SJSA1 (cell line): ENCODE data around the gene ZFP1. TPM values are rescaled to one million over a fixed set of nuclear protein-coding genes. Genes with fewer than 3 reads are reported as not detected.
"Not testable (repeated sequence)": the region's sequence is repeated elsewhere in the genome, so short reads cannot be mapped to it uniquely, and the experiment has no call there.

Experiments
- DNase-seq, 2 experiments: peaks; one replicate each; pipeline ENCODE4 v3.0.0-alpha.2; 2015 to 2020; ENCODE audit warnings: low spot score in 2 of 2, low read depth in 1 of 2
- H3K27ac ChIP-seq: fragments of 250-450 bp; sonication (Bioruptor Pico); 2 replicates; pipeline ENCODE4 v1.5.1; 2020; ENCODE audit warnings: mild to moderate bottlenecking, moderate library complexity
- H3K27me3 ChIP-seq: fragments of 250-450 bp; sonication (Bioruptor Pico); replicated peaks from 2 replicates; pipeline ENCODE4 v1.5.1; 2020; ENCODE audit warnings: mild to moderate bottlenecking, moderate library complexity
- H3K36me3 ChIP-seq: fragments of 250-450 bp; sonication (Bioruptor Pico); 2 replicates; pipeline ENCODE4 v1.5.1; 2020; ENCODE audit warnings: mild to moderate bottlenecking
- H3K4me1 ChIP-seq: fragments of 250-450 bp; sonication (Bioruptor Pico); replicated peaks from 2 replicates; pipeline ENCODE4 v1.6.1; 2021; ENCODE audit warnings: mild to moderate bottlenecking
- H3K4me3 ChIP-seq: fragments of 250-450 bp; sonication (Bioruptor Pico); 2 replicates; pipeline ENCODE4 v1.5.1; 2020; ENCODE audit warnings: mild to moderate bottlenecking
- H3K9me3 ChIP-seq: fragments of 250-450 bp; sonication (Bioruptor Pico); replicated peaks from 2 replicates; pipeline ENCODE4 v1.5.1; 2020; ENCODE audit warnings: mild to moderate bottlenecking
- total RNA-seq: library from RNA; depleted of rRNA; stranded (reverse); fragments of >200 nt; shearing (Covaris generic); gene quantifications from 2 replicates; pipeline ENCODE4 v1.2.3, GENCODE V29; 2014

Gene ZFP1
- total RNA-seq, 1 experiment from 2014 or later, result 13.9 TPM

- DNase-seq, result no peak
- Histone ChIP-seq H3K27me3 (no peaks in the 10 kb centered on the region), H3K9me3 (no peaks in the 10 kb centered on the region), H3K36me3 (no peaks in the 10 kb centered on the region), H3K27ac (no peak within 1 kb of the TSS), H3K4me3 (no peak within 1 kb of the TSS), H3K4me1 (no peaks in the 10 kb centered on the region)
These were observed 58.6 kb downstream of the ZFP1 start, which contains the start of gene CTRB2 for GRCh38 chr16:75206749-75207451. CTRB2 (minus strand) TSS chr16:75207161; CDS start chr16:75207141, 20 bp downstream.

DNA sequence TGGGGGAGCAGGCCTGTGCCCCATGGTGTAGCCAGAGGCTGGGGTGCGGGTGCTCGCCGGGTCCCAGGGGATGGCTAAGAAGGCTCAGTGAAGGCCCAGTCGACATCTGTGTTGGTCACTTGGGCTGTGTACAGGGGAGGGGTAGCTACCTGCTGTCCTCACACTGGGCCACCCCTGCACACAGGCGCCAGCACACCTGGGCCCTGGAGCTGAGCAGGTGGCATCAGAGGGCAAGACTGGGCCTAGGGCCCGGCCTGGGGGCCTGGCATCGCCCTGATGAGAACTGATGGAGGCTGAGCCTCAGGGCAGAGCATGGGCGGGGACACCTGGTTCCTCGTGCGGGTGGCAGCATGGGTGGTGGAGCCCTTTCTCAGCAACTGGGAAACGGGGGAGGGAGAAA lies 59.5 kb downstream of the ZFP1 start:
- H3K4me3 ChIP-seq, result no peak overlapping the region

DNA sequence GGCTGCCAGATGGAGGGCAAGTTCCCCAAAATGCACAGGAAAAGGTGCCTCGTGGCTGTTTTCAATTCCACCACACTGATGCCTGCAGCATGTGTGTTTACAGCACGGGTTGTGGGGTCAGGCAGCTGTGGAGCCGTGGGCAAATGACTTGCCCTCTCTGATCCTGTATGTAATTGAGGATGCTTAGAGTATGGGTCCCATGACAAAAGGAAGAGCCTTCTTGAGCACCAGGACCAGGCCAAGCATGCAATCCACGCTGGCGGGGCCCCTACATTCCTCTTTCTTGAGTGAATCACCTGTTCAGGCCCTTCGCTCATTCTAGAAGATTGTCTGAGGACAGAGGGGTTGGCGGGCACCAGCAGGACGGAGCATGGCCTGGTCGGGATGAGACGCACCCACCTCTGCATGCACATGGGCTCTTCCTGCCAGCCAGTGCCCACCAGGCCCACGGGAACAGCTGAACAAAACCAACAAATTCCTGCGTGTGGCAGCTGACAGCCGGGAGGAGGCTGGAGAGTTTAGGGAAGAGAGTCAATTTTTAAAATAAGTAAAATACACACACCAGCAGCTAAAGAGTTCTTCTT lies 60.0 kb downstream of the ZFP1 start:
- Histone ChIP-seq H3K9me3 (no peaks in the 10 kb centered on the region), H3K4me3 (no peak overlapping the region), H3K27me3 (no peaks in the 10 kb centered on the region), H3K4me1 (no peaks in the 10 kb centered on the region), H3K27ac (no peak overlapping the region), H3K36me3 (no peaks in the 10 kb centered on the region)
- DNase-seq, result no peak

More for the DNA sequence above, 59.5 kb downstream of the ZFP1 start:
- Histone ChIP-seq H3K9me3 (no peaks in the 10 kb centered on the region), H3K36me3 (no peaks in the 10 kb centered on the region), H3K4me1 (no peaks in the 10 kb centered on the region), H3K27me3 (no peaks in the 10 kb centered on the region), H3K27ac (no peak overlapping the region)
- DNase-seq, result no peak

GRCh38 chr16:75208861-75209505 lies 60.7 kb downstream of the ZFP1 start:
- no peaks in the 10 kb centered on the region for H3K36me3 ChIP-seq
- H3K9me3 ChIP-seq, result no peaks in the 10 kb centered on the region
- H3K27ac ChIP-seq, result no peak overlapping the region
- no peak for DNase-seq
- H3K4me3 ChIP-seq, result no peak overlapping the region
- H3K4me1 ChIP-seq, result no peaks in the 10 kb centered on the region
- H3K27me3 ChIP-seq, result no peaks in the 10 kb centered on the region

GRCh38 chr16:75209514-75209913 lies 61.2 kb downstream of the ZFP1 start:
- not testable (repeated sequence) for DNase-seq, H3K4me3 ChIP-seq, H3K9me3 ChIP-seq, H3K27ac ChIP-seq, H3K27me3 ChIP-seq, H3K4me1 ChIP-seq, H3K36me3 ChIP-seq

DNA sequence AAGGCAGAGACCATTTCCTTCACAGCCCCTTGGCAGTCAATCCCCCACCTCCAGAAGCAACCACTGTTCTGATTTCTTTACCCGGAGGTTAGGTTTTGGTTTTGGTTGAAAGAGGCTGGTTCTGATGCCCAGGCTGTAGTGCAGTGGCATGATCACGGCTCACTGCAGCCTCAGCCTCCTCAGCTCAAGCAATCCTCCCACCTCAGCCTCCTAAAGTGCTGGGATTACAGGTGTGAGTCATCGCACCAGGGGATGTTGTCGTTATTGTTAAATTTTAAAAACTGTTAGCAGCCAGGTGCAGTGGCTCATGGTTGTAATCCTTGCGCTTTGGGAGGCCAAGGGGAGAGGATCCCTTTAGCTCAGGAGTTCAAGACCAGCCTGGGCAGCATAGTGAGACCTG lies 61.6 kb downstream of the ZFP1 start:
- Histone ChIP-seq H3K4me1 (no peaks in the 10 kb centered on the region), H3K4me3 (no peak overlapping the region), H3K36me3 (no peaks in the 10 kb centered on the region), H3K27me3 (no peaks in the 10 kb centered on the region), H3K27ac (no peak overlapping the region), H3K9me3 (no peaks in the 10 kb centered on the region)
- DNase-seq, result no peak

DNA sequence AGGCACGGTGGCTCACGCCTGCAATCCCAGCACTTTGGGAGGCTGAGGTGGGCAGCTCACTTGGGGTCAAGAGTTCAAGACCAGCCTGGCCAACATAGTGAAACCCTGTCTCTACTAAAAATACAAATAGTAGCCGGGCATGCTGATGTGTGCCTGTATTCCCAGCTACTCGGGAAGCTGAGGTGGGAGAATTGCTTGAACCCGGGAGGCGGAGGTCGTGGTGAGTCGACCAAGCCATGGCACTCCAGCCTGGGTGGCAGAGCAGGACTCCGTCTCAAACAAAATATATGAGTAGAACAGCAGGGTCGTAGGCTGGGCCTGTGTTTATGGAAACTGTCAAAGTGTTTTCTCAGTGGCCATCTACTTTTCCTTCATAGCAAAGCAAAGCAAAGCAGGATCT lies 63.0 kb downstream of the ZFP1 start:
- H3K4me3 ChIP-seq, H3K36me3 ChIP-seq, H3K27ac ChIP-seq, DNase-seq, H3K4me1 ChIP-seq, H3K27me3 ChIP-seq, H3K9me3 ChIP-seq: not testable (repeated sequence)

DNA sequence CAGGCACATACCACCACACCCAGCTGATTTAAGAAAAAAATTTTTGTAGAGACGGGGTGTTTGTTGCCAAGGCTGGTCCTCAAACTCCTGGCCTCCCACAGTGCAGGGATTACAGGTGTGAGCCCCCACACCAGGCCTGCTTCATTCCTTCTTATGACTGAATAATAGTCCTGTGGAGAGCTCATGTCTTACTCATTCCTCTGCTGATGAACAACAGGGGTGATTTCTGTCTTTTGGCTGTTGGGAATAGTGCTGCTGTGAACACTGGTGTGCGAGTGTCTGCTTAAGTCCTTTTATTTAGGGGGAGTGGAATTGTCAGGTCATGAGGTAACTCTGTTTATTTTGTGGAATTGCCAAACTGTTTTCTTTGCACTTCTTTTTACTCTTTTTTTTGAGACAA lies 67.8 kb downstream of the ZFP1 start:
- DNase-seq, result no peak
- Histone ChIP-seq H3K9me3 (no peaks in the 10 kb centered on the region), H3K36me3 (no peaks in the 10 kb centered on the region), H3K4me3 (no peak overlapping the region), H3K4me1 (no peaks in the 10 kb centered on the region), H3K27me3 (no peaks in the 10 kb centered on the region), H3K27ac (no peak overlapping the region)

DNA sequence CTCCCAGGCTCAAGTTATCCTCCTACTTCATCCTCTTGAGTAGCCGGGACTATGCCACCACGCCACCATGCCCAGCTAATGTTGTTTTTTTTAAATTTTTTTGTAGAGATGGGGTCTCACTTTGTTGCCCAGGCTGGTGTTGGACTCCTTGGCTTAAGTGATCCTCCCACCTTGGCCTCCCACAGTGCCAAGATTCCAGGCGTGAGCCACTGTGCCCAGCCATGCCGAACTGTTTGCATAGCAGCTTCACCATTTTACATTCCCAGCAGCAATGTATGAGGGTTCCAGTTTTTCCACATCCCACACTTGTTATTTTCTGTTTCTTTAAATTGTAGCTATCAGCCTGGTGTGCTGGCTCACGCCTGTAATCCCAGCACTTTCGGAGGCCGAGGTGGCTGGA lies 68.3 kb downstream of the ZFP1 start:
- no peak overlapping the region for H3K27ac ChIP-seq
- no peaks in the 10 kb centered on the region for H3K9me3 ChIP-seq
- no peak overlapping the region for H3K4me3 ChIP-seq
- H3K27me3 ChIP-seq, result no peaks in the 10 kb centered on the region
- DNase-seq, result no peak
- no peaks in the 10 kb centered on the region for H3K36me3 ChIP-seq
- H3K4me1 ChIP-seq, result no peaks in the 10 kb centered on the region

DNA sequence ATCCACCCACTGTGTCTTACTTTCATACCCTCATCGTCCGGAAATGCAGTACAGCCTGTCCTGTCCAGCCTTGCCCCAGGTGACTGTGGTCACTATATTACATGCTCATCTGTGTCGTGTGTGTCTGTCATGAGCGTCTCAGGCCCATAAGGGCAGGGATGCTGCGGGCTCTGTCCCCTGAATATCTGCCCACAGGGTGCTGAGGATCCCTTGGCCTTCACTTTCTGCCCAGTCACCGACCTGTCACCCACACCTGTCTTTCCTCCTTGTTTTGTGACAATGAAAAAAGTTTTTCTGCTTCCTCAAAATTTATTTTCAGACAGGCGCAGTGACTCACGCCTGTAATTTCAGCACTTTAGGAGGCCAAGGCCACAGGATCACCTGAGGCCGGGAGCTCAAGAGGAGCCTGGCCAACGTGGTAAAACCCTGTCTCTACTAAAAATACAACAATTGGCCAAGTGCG lies 69.1 kb downstream of the ZFP1 start:
- Histone ChIP-seq H3K9me3 (no peaks in the 10 kb centered on the region), H3K27ac (no peak overlapping the region), H3K27me3 (no peaks in the 10 kb centered on the region), H3K4me3 (no peak overlapping the region), H3K4me1 (no peaks in the 10 kb centered on the region), H3K36me3 (no peaks in the 10 kb centered on the region)
- no peak for DNase-seq

DNA sequence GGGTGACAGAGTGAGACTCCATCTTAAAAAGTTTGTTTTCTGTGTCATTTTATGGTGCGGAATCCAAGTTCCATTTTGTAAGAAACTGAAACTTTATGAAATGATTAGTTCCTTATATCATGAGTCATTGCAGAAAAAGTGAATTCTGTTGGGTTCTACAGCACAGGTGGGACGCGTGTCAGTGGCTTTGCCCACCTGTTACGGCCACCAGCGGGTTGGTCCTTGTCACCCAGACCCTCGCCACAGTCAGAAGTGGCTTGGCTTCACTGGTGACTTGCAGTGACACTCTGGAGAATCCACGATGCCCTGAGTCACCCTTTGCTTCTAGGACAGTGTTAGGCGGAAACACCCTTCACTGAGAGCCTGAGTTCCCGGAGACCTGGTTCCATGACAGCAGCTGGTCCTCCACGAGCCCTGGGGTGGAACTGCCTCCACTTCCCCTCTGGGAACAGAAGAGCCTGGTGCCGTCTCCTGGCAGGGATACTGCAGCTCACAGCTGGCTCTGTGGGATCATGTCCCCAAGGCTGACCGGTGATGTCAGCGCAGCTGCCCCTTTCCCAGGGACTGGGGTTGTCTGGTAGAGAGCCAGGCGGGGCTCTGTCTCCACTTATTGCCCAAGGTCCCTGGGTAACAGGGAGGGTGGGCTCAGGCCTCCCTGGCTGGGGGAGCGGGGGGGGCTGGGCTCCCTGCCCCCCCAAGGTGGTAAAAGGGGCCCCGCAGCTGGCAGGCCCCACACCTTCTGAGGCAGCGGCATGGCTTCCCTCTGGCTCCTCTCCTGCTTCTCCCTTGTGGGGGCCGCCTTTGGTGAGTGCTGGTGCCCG lies 70.1 kb downstream of the ZFP1 start, which contains the start of gene CTRB1:
CTRB1 (plus strand) TSS at position 733 of the 821 bp plus-strand sequence; CDS start at position 753, 20 bp downstream.
- DNase-seq, result no peak
- Histone ChIP-seq H3K4me1 (no peaks in the 10 kb centered on the region), H3K36me3 (no peaks in the 10 kb centered on the region), H3K27ac (no peak within 1 kb of the TSS), H3K27me3 (no peaks in the 10 kb centered on the region), H3K4me3 (no peak within 1 kb of the TSS), H3K9me3 (no peaks in the 10 kb centered on the region)

GRCh38 chr16:75219088-75219487 lies 70.8 kb downstream of the ZFP1 start:
- Histone ChIP-seq H3K9me3 (no peaks in the 10 kb centered on the region), H3K4me1 (no peaks in the 10 kb centered on the region), H3K36me3 (no peaks in the 10 kb centered on the region), H3K4me3 (no peak overlapping the region), H3K27me3 (peaks cover 1% of the 10 kb centered on the region), H3K27ac (no peak overlapping the region)
- DNase-seq, result no peak

- Histone ChIP-seq H3K27me3 (peaks cover 4% of the 10 kb centered on the region), H3K9me3 (no peaks in the 10 kb centered on the region), H3K36me3 (no peaks in the 10 kb centered on the region), H3K4me3 (no peak overlapping the region), H3K27ac (no peak overlapping the region), H3K4me1 (no peaks in the 10 kb centered on the region)
- DNase-seq, result no peak
These were observed 71.5 kb downstream of the ZFP1 start for GRCh38 chr16:75219838-75220237.
